Esophagus (tissue), 2 donors: ENCODE results near the gene COX20. TPM values are rescaled to one million over a fixed set of nuclear protein-coding genes. Genes with fewer than 3 reads are reported as not detected.

Source experiments
- H3K27ac ChIP-seq, 2 donors: one replicate each; pipeline ENCODE4 v1.5.1; 2013; ENCODE audit warnings: low read depth in 2 of 2, mild to moderate bottlenecking in 2 of 2, inconsistent platforms in 1 of 2, low read length in 1 of 2, moderate library complexity in 1 of 2
- H3K27me3 ChIP-seq, 2 donors: one replicate each; pipeline ENCODE4 v1.6.1; 2013; ENCODE audit warnings: low read length in 2 of 2, control low read depth in 1 of 2, mild to moderate bottlenecking in 1 of 2; ENCODE audit not compliant: insufficient read depth in 2 of 2, control insufficient read depth in 1 of 2
- H3K36me3 ChIP-seq, 2 donors: one replicate each; pipeline ENCODE4 v1.6.1; 2013; ENCODE audit warnings: low read length in 1 of 2; ENCODE audit not compliant: control insufficient read depth in 2 of 2, insufficient read depth in 2 of 2
- H3K4me1 ChIP-seq, 2 donors: one replicate each; pipeline ENCODE4 v1.6.1; 2013; ENCODE audit warnings: low read length in 1 of 2; ENCODE audit not compliant: control insufficient read depth in 2 of 2, insufficient read depth in 2 of 2
- H3K4me3 ChIP-seq, 2 donors: one replicate each; pipeline ENCODE4 v1.5.1; 2013; ENCODE audit warnings: low read length in 2 of 2, mild to moderate bottlenecking in 2 of 2, low read depth in 1 of 2, moderate library complexity in 1 of 2
- H3K9me3 ChIP-seq, 2 donors: one replicate each; pipeline ENCODE4 v1.6.1; 2013; ENCODE audit warnings: mild to moderate bottlenecking in 2 of 2, low read depth in 1 of 2, low read length in 1 of 2, moderate library complexity in 1 of 2; ENCODE audit not compliant: control insufficient read depth in 2 of 2, insufficient read depth in 1 of 2
- WGBS, 2 donors: extraction: QIAGEN DNeasy Blood & Tissue Kit; methylation state at CpG; one replicate each; pipeline ENCODE4 v1.1.7; 2013; 5-methylcytosine and 5-hydroxymethylcytosine counted together
- polyA plus RNA-seq, 2 donors: library from polyadenylated mRNA; stranded (reverse); fragments of 200-250 nt; gene quantifications; one replicate each; pipeline ENCODE4 v1.2.3, GENCODE V29; 2013
- donor health status: healthy with polysubstance abuse.
- donor health status: Bipolar disorder and iron deficiency.

COX20 gene
- polyA plus RNA-seq, 2 donors, result 35.8 to 59.8 TPM

GRCh38 chr1:244866355-244866754, 30.9 kb downstream of the COX20 start:
- WGBS, 2 donors, result 89 to 95% methylated on average over 1 of the region's 1 CpG
- Histone ChIP-seq H3K36me3 (peaks cover 0 to 2% of the 10 kb centered on the region in 2 donors), H3K4me1 (peaks cover 0 to 2% of the 10 kb centered on the region in 2 donors), H3K4me3 (no peak overlapping the region), H3K9me3 (no peaks in the 10 kb centered on the region), H3K27me3 (no peaks in the 10 kb centered on the region), H3K27ac (no peak overlapping the region)

DNA sequence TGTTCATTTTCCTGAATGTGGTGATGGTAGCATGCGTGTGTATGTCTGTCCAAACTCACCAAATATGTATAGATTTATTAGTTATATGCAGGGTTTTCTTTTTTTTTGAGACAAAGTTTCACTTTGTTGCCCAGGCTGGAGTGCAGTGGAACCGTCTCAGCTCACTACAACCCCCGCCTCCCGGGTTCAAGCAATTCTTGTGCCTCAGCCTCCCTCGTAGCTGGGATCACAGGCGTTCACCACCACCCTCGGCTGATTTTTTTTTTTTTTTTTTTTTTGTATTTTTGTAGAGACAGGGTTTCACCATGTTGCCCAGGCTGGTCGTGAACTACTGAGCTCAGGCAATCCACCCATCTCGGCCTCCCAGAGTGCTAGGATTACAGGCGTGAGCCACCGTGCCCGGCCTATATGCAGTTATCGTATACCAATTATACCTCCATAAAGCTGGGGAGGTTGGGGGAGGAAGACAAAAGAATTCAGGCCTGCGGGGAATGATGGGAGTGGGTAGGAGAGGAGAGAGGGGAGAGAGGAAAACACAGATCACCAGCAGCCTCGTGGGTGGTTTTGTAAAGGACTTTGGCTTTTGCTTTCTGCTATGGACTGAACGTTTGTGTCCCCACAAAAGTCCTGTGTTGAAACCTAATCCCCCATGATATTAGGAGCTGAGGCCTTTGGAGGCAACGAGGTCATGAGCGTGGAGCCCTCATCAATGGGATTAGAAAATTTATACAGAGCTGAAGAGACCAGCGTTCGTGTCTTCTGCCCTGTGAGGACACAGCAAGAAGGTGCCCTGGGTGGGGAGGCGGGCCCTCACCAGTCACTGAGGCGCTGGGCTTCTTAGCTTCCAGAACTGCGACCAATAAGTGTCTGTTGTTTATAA, 33.3 kb downstream of the COX20 start:
- Histone ChIP-seq H3K27me3 (no peaks in the 10 kb centered on the region), H3K36me3 (no peaks in the 10 kb centered on the region), H3K4me3 (no peak overlapping the region), H3K9me3 (no peaks in the 10 kb centered on the region), H3K27ac (no peak overlapping the region), H3K4me1 (no peaks in the 10 kb centered on the region)
- WGBS, 2 donors, result 93 to 95% methylated on average over 23 of the region's 23 CpGs

DNA sequence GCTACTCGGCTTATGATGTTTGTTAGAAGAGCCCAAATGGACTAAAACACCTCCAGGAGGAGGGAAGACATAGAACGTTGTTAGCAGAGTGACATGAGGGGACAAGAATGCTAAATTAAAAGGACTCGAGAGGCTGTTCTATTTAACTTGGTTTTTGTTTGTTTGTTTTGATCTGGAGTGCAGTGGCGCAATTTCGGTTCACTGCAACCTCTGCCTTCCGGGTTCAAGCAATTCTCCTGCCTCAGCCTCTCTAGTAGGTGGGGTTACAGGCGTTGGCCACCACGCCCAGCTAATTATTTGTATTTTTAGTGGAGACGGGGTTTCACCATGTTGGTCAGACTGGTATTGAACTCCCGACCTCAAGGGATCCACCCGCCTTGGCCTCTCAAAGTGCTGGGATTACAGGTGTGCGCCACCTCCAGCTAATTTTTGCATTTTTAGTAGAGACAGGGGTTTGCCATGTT, 33.9 kb downstream of the COX20 start:
- Histone ChIP-seq H3K9me3 (no peaks in the 10 kb centered on the region), H3K36me3 (no peaks in the 10 kb centered on the region), H3K27me3 (no peaks in the 10 kb centered on the region), H3K4me1 (no peaks in the 10 kb centered on the region), H3K27ac (no peak overlapping the region), H3K4me3 (no peak overlapping the region)
- WGBS, 2 donors, result 95 to 96% methylated on average over 12 of the region's 12 CpGs

- WGBS, 2 donors, result 94 to 95% methylated on average over 4 of the region's 4 CpGs
Observed at GRCh38 chr1:244869950-244870349, 34.5 kb downstream of the COX20 start.

GRCh38 chr1:244874974-244875579, 39.6 kb downstream of the COX20 start:
- WGBS, 2 donors, result 75 to 77% methylated on average over 7 of the region's 7 CpGs
- Histone ChIP-seq H3K4me1 (no peaks in the 10 kb centered on the region), H3K27ac (no peak overlapping the region), H3K27me3 (no peaks in the 10 kb centered on the region), H3K36me3 (no peaks in the 10 kb centered on the region), H3K9me3 (no peaks in the 10 kb centered on the region), H3K4me3 (no peak overlapping the region)

More at GRCh38 chr1:244869950-244870349, 34.5 kb downstream of the COX20 start:
- H3K9me3 ChIP-seq, result no peaks in the 10 kb centered on the region
- no peak overlapping the region for H3K4me3 ChIP-seq
- no peaks in the 10 kb centered on the region for H3K27me3 ChIP-seq
- no peak overlapping the region for H3K27ac ChIP-seq
- no peaks in the 10 kb centered on the region for H3K4me1 ChIP-seq
- no peaks in the 10 kb centered on the region for H3K36me3 ChIP-seq

- Histone ChIP-seq H3K4me3 (no peak overlapping the region), H3K27ac (no peak overlapping the region), H3K4me1 (no peaks in the 10 kb centered on the region), H3K9me3 (no peaks in the 10 kb centered on the region), H3K36me3 (no peaks in the 10 kb centered on the region), H3K27me3 (no peaks in the 10 kb centered on the region)
- 88 to 92% methylated on average over 8 of the region's 8 CpGs for WGBS, 2 donors
Observed at GRCh38 chr1:244876228-244876910, 40.9 kb downstream of the COX20 start.

DNA sequence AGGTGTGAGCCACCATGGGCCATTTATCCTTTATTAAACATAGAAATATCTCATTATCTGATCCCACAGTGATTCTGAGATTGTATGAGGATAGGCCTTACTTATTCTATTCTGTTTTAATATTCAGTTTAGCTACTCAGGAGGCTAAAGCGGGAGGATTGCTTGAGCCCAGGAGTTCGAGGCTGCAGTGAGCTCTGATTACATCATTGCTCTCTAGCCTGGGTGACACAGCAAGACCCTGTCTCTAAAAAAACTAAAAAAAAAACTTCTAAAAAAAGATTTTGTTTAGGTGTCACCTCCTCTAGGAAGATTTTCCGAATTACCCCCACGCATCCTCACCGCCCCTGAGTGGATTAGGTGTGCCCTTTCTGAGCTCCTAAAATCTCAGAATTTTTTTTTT, 43.2 kb downstream of the COX20 start:
- no peaks in the 10 kb centered on the region for H3K36me3 ChIP-seq
- no peak overlapping the region for H3K27ac ChIP-seq
- H3K4me1 ChIP-seq, result no peaks in the 10 kb centered on the region
- WGBS, 2 donors, result 89 to 95% methylated on average over 5 of the region's 5 CpGs
- H3K4me3 ChIP-seq, result no peak overlapping the region
- H3K9me3 ChIP-seq, result no peaks in the 10 kb centered on the region
- H3K27me3 ChIP-seq, result no peaks in the 10 kb centered on the region

DNA sequence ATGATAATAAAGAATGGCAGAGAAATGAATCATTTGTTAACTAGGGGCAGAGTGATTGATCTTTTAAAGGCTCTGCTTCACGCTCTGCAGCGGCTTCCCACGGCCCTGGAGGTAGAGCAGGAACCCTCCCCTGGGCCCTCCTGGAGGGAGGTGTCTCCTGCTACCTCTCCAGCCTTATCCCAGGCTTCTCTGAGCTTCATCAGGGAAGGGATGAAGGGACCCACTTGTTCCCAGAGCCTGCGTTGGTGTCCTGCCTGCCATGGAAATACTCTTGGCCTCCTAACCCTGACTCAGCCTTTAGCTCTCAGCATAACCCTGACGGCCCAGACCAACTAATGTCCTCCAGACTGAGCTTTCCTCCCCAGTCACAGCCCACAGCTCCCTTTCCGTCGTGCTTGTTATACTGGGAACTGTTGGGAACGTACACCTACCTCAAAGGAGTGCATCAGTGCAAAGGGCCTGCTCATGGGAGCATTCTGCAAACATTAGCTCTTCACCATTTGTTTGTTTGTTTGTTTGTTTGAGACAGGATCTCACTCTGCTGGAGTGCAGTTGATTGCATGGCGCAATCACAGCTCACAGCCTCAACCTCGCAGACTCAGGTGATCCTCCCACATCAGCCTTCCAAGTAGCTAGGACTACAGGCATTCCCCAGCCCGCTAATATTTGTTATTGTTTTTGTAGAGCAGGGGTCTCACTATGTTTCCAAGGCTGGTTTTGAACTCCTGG, 46.3 kb downstream of the COX20 start:
- Histone ChIP-seq H3K27ac (no peak overlapping the region), H3K9me3 (no peaks in the 10 kb centered on the region)
- WGBS, 2 donors, result 74 to 79% methylated on average over 11 of the region's 11 CpGs

GRCh38 chr1:244887281-244887680, 51.8 kb downstream of the COX20 start:
- H3K9me3 ChIP-seq, result no peaks in the 10 kb centered on the region
- no peaks in the 10 kb centered on the region for H3K36me3 ChIP-seq
- H3K4me1 ChIP-seq, result no peaks in the 10 kb centered on the region
- WGBS, 2 donors, result 85 to 87% methylated on average over 4 of the region's 4 CpGs
- no peaks in the 10 kb centered on the region for H3K27me3 ChIP-seq
- H3K27ac ChIP-seq, result no peak overlapping the region
- H3K4me3 ChIP-seq, result no peak overlapping the region

More for the DNA sequence above, 46.3 kb downstream of the COX20 start:
- Histone ChIP-seq H3K27me3 (no peaks in the 10 kb centered on the region), H3K4me1 (no peaks in the 10 kb centered on the region), H3K36me3 (no peaks in the 10 kb centered on the region), H3K4me3 (no peak overlapping the region)
